BE2C (cell line): ENCODE measurements around the gene OTUB2.
A peak's percentile ranks its signal among the peaks of the same experiment; 100 is the strongest.

Experiments used
- DNase-seq: peaks from one replicate; pipeline ENCODE4 v3.0.0-alpha.2; 2020
- H3K27me3 ChIP-seq: fragments of 250-450 bp; sonication (Bioruptor Pico); 2 replicates; pipeline ENCODE4 v1.5.1; 2020; ENCODE audit warnings: mild to moderate bottlenecking
- H3K36me3 ChIP-seq: fragments of 250-450 bp; sonication (Bioruptor Pico); 2 replicates; pipeline ENCODE4 v1.5.1; 2020; ENCODE audit warnings: mild to moderate bottlenecking
- H3K4me1 ChIP-seq: fragments of 250-450 bp; sonication (Bioruptor Pico); 2 replicates; pipeline ENCODE4 v1.5.1; 2020
- H3K4me3 ChIP-seq: 2 replicates; pipeline ENCODE4 v1.5.1; 2011; ENCODE audit warnings: low read depth, low read length
- H3K9me3 ChIP-seq: fragments of 250-450 bp; sonication (Bioruptor Pico); 2 replicates; pipeline ENCODE4 v1.5.1; 2020
- TF ChIP-seq, protein P1 (sequence below): IDR thresholded peaks from 2 replicates; pipeline ENCODE4 v1.5.1; 2012; ENCODE audit warnings: mild to moderate bottlenecking, low read depth, low read length

The OTUB2 gene

GRCh38 chr14:94042433-94043091 lies 16.4 kb downstream of the OTUB2 start:
- Histone ChIP-seq H3K27me3 (no peaks in the 10 kb centered on the region), H3K4me3 (no peak overlapping the region), H3K9me3 (no peaks in the 10 kb centered on the region), H3K36me3 (peaks cover 24% of the 10 kb centered on the region), H3K4me1 (no peaks in the 10 kb centered on the region)
- no peak for DNase-seq
- TF ChIP-seq, protein P1, sequence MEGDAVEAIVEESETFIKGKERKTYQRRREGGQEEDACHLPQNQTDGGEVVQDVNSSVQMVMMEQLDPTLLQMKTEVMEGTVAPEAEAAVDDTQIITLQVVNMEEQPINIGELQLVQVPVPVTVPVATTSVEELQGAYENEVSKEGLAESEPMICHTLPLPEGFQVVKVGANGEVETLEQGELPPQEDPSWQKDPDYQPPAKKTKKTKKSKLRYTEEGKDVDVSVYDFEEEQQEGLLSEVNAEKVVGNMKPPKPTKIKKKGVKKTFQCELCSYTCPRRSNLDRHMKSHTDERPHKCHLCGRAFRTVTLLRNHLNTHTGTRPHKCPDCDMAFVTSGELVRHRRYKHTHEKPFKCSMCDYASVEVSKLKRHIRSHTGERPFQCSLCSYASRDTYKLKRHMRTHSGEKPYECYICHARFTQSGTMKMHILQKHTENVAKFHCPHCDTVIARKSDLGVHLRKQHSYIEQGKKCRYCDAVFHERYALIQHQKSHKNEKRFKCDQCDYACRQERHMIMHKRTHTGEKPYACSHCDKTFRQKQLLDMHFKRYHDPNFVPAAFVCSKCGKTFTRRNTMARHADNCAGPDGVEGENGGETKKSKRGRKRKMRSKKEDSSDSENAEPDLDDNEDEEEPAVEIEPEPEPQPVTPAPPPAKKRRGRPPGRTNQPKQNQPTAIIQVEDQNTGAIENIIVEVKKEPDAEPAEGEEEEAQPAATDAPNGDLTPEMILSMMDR, result no peak

GRCh38 chr14:94043111-94043755 lies 17.1 kb downstream of the OTUB2 start:
- Histone ChIP-seq H3K4me1 (no peaks in the 10 kb centered on the region; the same call in 1 of the 2 replicates), H3K36me3 (peaks cover 31% of the 10 kb centered on the region), H3K9me3 (no peaks in the 10 kb centered on the region), H3K27me3 (no peaks in the 10 kb centered on the region), H3K4me3 (no peak overlapping the region)
- TF ChIP-seq, protein P1, result no peak
- DNase-seq, result peak; percentile 43

DNA sequence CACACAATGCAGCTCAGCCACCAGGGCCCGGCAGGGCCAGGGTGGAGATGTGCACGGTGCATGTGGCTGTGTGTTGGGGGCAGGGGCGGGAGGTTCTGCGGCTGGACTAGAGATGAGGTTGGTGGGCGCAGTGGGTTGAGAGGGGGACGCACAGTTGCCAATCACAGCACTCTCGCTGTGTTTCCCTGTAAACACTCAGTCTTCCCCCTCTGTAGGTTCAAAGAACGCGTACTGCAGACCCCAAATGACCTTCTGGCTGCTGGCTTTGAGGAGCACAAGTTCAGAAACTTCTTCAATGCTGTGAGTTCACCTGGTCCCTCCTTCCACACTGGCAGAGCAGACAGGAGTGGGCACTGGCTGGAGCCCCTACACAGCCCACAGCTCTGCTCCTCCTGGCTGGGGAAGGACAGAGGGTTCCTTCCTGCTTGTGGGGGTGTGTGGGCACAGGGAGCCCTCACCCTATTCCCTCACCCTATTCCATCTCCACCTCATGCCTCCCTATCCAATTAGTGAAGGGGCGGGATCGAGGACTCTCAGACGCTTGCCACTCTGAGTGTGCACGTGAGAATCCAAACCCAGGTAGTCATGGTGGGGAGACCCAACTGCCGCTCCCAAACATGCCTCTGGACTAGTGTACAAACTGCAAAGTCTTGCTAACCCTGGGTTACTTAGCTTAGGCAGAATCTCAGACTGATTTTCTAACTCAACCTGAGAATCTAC lies 17.8 kb downstream of the OTUB2 start:
- Histone ChIP-seq H3K27me3 (no peaks in the 10 kb centered on the region), H3K36me3 (peaks cover 34% of the 10 kb centered on the region), H3K4me1 (peaks cover 3% of the 10 kb centered on the region), H3K4me3 (no peak overlapping the region), H3K9me3 (no peaks in the 10 kb centered on the region)
- DNase-seq, result no peak
- TF ChIP-seq, protein P1, result no peak

DNA sequence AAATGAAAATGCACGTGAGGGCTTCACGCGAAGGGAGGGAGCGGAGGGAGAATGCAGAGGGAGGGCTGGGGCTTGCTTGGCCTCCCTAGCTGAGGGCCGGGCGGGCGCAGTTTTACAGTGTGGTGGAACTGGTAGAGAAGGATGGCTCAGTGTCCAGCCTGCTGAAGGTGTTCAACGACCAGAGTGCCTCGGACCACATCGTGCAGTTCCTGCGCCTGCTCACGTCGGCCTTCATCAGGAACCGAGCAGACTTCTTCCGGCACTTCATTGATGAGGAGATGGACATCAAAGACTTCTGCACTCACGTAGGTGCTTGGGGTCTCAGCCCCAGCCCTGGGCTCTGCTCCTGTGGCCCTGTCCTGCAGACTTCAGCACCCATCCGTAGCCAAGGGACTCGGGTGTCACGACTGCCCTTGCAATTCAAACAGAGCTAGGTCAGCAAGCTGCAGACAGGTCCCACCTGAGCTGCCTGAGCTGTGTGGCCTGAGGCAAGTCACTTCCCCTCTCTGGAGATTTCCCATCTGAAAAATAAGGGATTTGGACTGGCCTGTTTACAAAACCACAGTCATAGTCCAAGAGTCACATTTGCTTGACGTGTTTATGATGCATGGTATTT lies 18.4 kb downstream of the OTUB2 start:
- Histone ChIP-seq H3K9me3 (no peaks in the 10 kb centered on the region), H3K4me1 (peaks cover 8% of the 10 kb centered on the region), H3K4me3 (no peak overlapping the region), H3K27me3 (no peaks in the 10 kb centered on the region), H3K36me3 (peaks cover 39% of the 10 kb centered on the region)
- no peak for DNase-seq
- TF ChIP-seq, protein P1, result no peak

GRCh38 chr14:94045101-94045500 lies 19.0 kb downstream of the OTUB2 start:
- TF ChIP-seq, protein P1, result no peak

More at GRCh38 chr14:94045101-94045500, 19.0 kb downstream of the OTUB2 start:
- H3K9me3 ChIP-seq, result no peaks in the 10 kb centered on the region
- H3K27me3 ChIP-seq, result no peaks in the 10 kb centered on the region
- H3K36me3 ChIP-seq, result peaks cover 44% of the 10 kb centered on the region
- no peak for DNase-seq
- peaks cover 8% of the 10 kb centered on the region for H3K4me1 ChIP-seq
- no peak overlapping the region for H3K4me3 ChIP-seq
